NCI-H2196 treated with DMSO at 0.1 percent for 48 hours (cell line): ENCODE data around the gene MT1HL1.
"Not testable (repeated sequence)": the region's sequence is repeated elsewhere in the genome, so short reads cannot be mapped to it uniquely, and the experiment has no call there.

Experiments used
- DNase-seq: peaks from one replicate; lab custom pipeline; 2025; ENCODE audit not compliant: unreplicated experiment; lab: John Stamatoyannopoulos, UW

MT1HL1 gene

GRCh38 chr1:236979149-236979900 is 24.9 kb downstream of the MT1HL1 start:
- DNase-seq, result no peak

GRCh38 chr1:236978740-236979139 is 25.5 kb downstream of the MT1HL1 start:
- DNase-seq, result no peak

GRCh38 chr1:236975461-236975860 is 28.8 kb downstream of the MT1HL1 start:
- DNase-seq, result no peak

GRCh38 chr1:236974025-236974424 is 30.2 kb downstream of the MT1HL1 start:
- not testable (repeated sequence) for DNase-seq

- DNase-seq, result no peak
Measured at GRCh38 chr1:236966636-236967035, 37.6 kb downstream of the MT1HL1 start.

- DNase-seq, result no peak
Measured at GRCh38 chr1:236963920-236964319, 40.3 kb downstream of the MT1HL1 start.

- DNase-seq, result no peak
Measured at GRCh38 chr1:236959112-236959511, 45.1 kb downstream of the MT1HL1 start.

GRCh38 chr1:236957235-236957634 is 47.0 kb downstream of the MT1HL1 start:
- no peak for DNase-seq
